SU-DHL-6 (cell line): ENCODE measurements around the gene ECSCR.
"Not testable (repeated sequence)": the region's sequence is repeated elsewhere in the genome, so short reads cannot be mapped to it uniquely, and the experiment has no call there.

ENCODE experiments used
- H2AFZ ChIP-seq: fragments of 200-600 bp; sonication (generic); 2 replicates; pipeline ENCODE4 v1.6.1; 2014; ENCODE audit warnings: low read depth, mild to moderate bottlenecking, moderate library complexity, mixed read lengths, antibody characterized with exemption, low read length; ENCODE audit not compliant: severe bottlenecking
- H3F3A ChIP-seq: fragments of 200-600 bp; shearing (Covaris generic); 2 replicates; pipeline ENCODE4 v1.6.0; 2016; ENCODE audit warnings: antibody characterized with exemption, mild to moderate bottlenecking; ENCODE audit not compliant: insufficient read depth
- H3K27ac ChIP-seq: fragments of 200-600 bp; sonication (generic); 2 replicates; pipeline ENCODE4 v1.5.1; 2016; ENCODE audit warnings: low read depth, mild to moderate bottlenecking, low read length, moderate library complexity, mixed read lengths
- H3K27me3 ChIP-seq: fragments of 200-600 bp; sonication (generic), shearing (Covaris generic); 2 replicates; pipeline ENCODE4 v1.6.0; 2014; ENCODE audit warnings: mild to moderate bottlenecking, low read length
- H3K36me3 ChIP-seq: fragments of 200-600 bp; sonication (generic); 2 replicates; pipeline ENCODE4 v1.6.1; 2014; ENCODE audit warnings: mild to moderate bottlenecking, low read length, mixed read lengths
- H3K4me2 ChIP-seq: fragments of 300-600, 200-600 bp; shearing (Covaris generic), sonication (generic); 2 replicates; pipeline ENCODE4 v1.6.0; 2014; ENCODE audit warnings: low read length, low read depth, mild to moderate bottlenecking; ENCODE audit not compliant: poor library complexity, severe bottlenecking
- H3K4me3 ChIP-seq: fragments of 200-600 bp; sonication (generic); 2 replicates; pipeline ENCODE4 v1.5.1; 2014; ENCODE audit warnings: antibody characterized with exemption, low read length, mild to moderate bottlenecking, mixed read lengths; ENCODE audit not compliant: insufficient read depth, poor library complexity, severe bottlenecking
- H3K79me2 ChIP-seq: fragments of 200-600 bp; sonication (generic); 2 replicates; pipeline ENCODE4 v1.6.1; 2014; ENCODE audit warnings: mild to moderate bottlenecking, low read length, moderate library complexity; ENCODE audit not compliant: insufficient read depth
- H3K9ac ChIP-seq: fragments of 200-600 bp; sonication (generic); 2 replicates; pipeline ENCODE4 v1.7.0; 2014; ENCODE audit warnings: mild to moderate bottlenecking, low read length
- H3K9me2 ChIP-seq: fragments of 200-600 bp; sonication (generic); replicated peaks from 2 replicates; pipeline ENCODE4 v1.6.1; 2014; ENCODE audit warnings: low read length; ENCODE audit not compliant: insufficient read depth
- H3K9me3 ChIP-seq: fragments of 200-600 bp; sonication (generic); 2 replicates; pipeline ENCODE4 v1.6.1; 2014; ENCODE audit warnings: low read length, mixed read lengths; ENCODE audit not compliant: insufficient read depth
- H4K20me1 ChIP-seq: fragments of 200-600 bp; sonication (generic); 2 replicates; pipeline ENCODE4 v1.6.1; 2014; ENCODE audit warnings: low read depth, mild to moderate bottlenecking, antibody characterized with exemption, low read length, moderate library complexity, mixed read lengths
- CTCF ChIP-seq: fragments of 200-600 bp; sonication (generic); IDR thresholded peaks from one replicate; pipeline ENCODE4 v1.5.1; 2017; ENCODE audit warnings: antibody characterized with exemption, mild to moderate bottlenecking, low read length, moderate library complexity; ENCODE audit not compliant: insufficient read depth, poor library complexity, severe bottlenecking
- EZH2phosphoT487 ChIP-seq: fragments of 200-600 bp; sonication (generic), shearing (Covaris generic); conservative IDR thresholded peaks from 2 replicates; pipeline ENCODE4 v1.6.1; 2018; ENCODE audit warnings: mild to moderate bottlenecking, antibody characterized with exemption, low read length, moderate library complexity, mixed read lengths

Gene ECSCR

GRCh38 chr5:139462586-139463276 lies at the start of gene ECSCR:
Gene ECSCR, minus strand, starts transcription at chr5:139462743. Its CDS starts 73 bp downstream, at chr5:139462670.
- H3K27me3 ChIP-seq = no peaks in the 10 kb centered on the region
- H3K79me2 ChIP-seq = no peaks in the 10 kb centered on the region
- no peak within 1 kb of the TSS for H3K4me3 ChIP-seq
- TF ChIP-seq EZH2phosphoT487 (no peak), CTCF (no peak)
- H4K20me1 ChIP-seq = no peaks in the 10 kb centered on the region
- H3K4me2 ChIP-seq = no peak within 1 kb of the TSS
- H3K36me3 ChIP-seq = no peaks in the 10 kb centered on the region
- no peak within 1 kb of the TSS for H2AFZ ChIP-seq
- H3K9me3 ChIP-seq = no peaks in the 10 kb centered on the region
- H3K9me2 ChIP-seq = no peaks in the 10 kb centered on the region
- no peaks in the 10 kb centered on the region for H3F3A ChIP-seq
- no peak within 1 kb of the TSS for H3K9ac ChIP-seq
- no peak within 1 kb of the TSS for H3K27ac ChIP-seq

- not testable (repeated sequence) for H3K27me3 ChIP-seq, H3K36me3 ChIP-seq, H4K20me1 ChIP-seq, H3K4me2 ChIP-seq, H3K79me2 ChIP-seq, H3F3A ChIP-seq, H3K9me3 ChIP-seq, H3K4me3 ChIP-seq, H3K9ac ChIP-seq, H3K9me2 ChIP-seq, H2AFZ ChIP-seq, H3K27ac ChIP-seq
Observed at GRCh38 chr5:139504722-139505121, 42.2 kb upstream of the ECSCR start.

DNA sequence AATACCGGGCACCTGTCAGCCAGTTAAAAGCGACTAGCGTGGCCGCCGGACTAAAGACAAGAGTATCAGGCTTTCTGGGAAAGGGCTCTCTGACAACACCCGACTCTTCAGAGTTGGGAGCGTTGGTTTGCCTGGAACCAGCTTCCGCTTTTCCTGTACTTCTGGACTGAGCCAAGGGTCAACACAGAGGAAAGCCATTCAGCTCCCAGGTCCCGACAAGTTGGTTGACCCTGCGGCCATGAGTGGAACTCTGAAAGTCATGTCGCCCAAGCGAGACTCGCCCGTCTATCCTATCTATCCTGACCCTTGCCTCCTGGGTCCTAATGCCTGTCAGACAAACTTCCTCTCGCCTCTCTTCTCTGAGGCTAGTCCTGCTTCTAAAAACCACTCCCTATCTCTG lies 41.3 kb upstream of the ECSCR start:
- not testable (repeated sequence) for H3K27ac ChIP-seq, H3K4me2 ChIP-seq, H3K36me3 ChIP-seq, H3K27me3 ChIP-seq, H3K9me3 ChIP-seq, H3K4me3 ChIP-seq, H3F3A ChIP-seq, H3K9me2 ChIP-seq, H4K20me1 ChIP-seq, H3K9ac ChIP-seq, H2AFZ ChIP-seq, H3K79me2 ChIP-seq

DNA sequence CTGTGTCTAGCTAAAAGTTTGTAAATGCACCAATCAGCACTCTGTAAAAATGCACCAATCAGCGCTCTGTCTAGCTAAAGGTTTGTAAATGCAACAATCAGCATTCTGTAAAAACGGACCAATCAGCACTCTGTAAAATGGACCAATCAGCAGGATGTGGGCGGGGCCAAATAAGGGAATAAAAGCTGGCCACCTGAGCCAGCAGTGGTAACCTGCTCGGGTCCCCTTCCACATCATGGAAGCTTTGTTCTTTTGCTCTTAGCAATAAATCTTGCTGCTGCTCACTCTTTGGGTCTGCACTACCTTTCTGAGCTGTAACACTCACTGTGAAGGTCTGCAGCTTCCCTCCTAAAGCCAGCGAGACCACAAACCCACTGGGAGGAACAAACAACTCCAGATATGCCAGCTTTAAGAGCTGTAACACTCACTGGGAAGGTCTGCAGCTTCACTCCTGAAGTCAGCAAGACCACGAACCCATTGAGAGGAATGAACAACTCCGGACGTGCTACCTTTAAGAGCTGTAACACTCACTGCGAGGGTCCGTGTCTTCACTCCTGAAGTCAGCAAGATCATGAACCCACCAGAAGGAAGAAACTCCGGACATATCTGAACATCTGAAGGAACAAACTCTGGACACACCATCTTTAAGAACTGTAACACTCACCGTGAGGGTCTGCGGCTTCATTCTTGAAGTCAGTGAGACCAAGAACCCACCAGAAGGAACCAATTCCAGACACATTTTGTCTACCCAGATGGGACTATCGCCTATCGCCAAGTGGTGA lies 40.7 kb upstream of the ECSCR start:
- H3K9me3 ChIP-seq, H2AFZ ChIP-seq, H3K4me2 ChIP-seq, H3K79me2 ChIP-seq, H4K20me1 ChIP-seq, H3K27me3 ChIP-seq, H3K9me2 ChIP-seq, H3K27ac ChIP-seq, H3K36me3 ChIP-seq, H3F3A ChIP-seq, H3K4me3 ChIP-seq, H3K9ac ChIP-seq: not testable (repeated sequence)
